HG02870 (cell line): Measurements from ENCODE around the gene USP40.

Experiments used
- ATAC-seq: cut with Tn5 transposase; IDR thresholded peaks from one replicate; pipeline ENCODE4 v1.9.1; 2021; ENCODE audit warnings: mild to moderate bottlenecking, moderate library complexity; ENCODE audit not compliant: unreplicated experiment

Gene USP40

GRCh38 chr2:233462826-233463470, 103.6 kb downstream of the USP40 start:
- ATAC-seq = no peak

GRCh38 chr2:233462202-233462785, 104.3 kb downstream of the USP40 start:
- no peak for ATAC-seq

DNA sequence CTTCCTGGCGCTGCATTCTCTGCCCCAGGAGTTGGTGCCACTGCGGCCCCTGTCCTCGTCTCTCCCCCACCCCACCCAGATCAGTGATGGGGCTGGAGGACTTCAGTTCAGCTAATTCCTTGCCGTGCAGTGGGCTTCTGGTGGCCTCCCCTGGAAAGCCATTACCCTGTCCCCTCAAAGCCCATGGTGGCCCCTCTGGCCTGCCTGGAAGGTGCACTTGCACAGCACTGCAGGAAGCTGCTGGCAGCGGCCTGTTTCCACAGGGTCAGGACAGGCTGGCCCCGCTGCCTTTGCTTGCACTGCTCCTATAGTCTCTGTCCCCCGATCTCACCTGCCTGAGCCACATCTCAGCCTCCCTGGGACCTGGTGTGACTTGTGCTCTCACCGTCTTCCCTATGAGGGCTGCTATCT, 105.1 kb downstream of the USP40 start:
- no peak for ATAC-seq

DNA sequence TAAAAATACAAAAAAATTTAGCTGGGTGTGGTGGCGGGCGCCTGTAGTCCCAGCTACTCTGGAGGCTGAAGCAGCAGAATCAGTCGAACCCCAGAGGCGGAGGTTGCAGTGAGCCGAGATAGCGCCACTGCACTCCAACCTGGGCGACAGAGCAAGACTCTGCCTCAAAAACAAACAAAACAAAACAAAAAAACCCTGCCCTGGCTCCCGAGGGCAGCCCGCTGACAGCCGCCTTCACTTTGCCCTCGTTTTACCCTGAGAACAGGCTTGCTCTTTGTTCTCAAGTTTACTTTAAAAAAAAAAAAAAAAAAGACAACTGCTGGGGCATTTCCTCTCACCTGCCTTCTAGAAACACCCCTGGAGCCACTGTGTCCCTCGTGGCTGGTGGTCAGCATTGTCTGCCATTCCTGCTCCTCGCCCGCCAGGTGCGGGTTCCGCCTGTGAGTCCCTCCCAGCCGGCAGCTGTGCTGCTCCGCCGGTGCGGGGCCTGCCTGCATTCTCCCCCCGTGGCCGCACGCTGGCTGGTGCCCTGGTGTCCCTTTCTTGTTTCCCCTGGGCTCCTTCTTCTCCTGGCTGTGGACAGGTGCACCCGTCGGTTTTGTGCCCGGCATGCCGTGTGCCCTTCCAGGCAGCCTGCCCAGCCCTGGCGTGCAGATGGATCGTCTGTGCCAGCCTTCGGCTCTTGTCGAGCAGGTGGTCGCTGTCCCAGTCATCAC, 105.7 kb downstream of the USP40 start:
- no peak for ATAC-seq

- no peak for ATAC-seq
Measured at GRCh38 chr2:233459426-233459825, 107.2 kb downstream of the USP40 start.

DNA sequence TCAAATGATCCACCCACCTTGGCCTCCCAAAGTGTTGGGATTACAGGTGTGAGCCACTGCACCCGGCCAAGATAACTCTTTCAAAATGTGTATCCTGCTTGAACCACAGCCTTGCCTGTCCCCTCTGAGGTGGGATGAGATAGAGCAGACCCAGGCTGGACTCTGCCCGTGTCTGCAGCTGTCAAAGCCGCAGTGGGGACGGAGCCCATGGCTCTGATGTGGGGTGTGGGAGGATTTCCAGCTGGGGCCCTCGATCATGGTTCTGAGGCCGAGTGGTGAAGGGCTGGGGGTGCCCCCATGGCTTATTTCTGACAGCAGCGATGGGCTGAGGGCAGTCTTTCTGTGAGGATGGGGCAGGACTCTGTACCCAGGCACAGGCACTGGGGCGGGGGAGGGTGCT, 107.8 kb downstream of the USP40 start:
- no peak for ATAC-seq

- ATAC-seq = no peak
Measured at GRCh38 chr2:233458031-233458610, 108.5 kb downstream of the USP40 start.

DNA sequence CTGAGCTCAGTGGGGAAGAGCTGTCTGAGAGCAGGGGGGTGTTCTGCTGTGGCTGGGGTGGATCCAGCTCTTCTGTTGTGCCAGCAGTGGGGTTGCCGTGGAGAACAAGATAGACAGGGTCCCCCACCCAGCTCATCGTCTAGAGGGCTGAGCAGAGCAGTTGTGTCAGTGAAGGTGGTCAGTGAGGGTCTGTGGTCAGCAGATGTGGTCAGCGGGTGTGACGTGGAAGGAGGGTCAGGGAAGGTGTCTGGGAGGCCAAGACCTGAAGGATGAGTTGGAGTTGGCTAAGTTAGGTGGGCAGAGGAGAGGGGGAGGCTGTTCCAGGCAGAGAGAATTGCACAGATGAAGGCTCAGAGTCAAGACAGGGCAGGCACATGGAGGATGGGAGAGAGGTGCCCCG, 109.2 kb downstream of the USP40 start:
- no peak for ATAC-seq

DNA sequence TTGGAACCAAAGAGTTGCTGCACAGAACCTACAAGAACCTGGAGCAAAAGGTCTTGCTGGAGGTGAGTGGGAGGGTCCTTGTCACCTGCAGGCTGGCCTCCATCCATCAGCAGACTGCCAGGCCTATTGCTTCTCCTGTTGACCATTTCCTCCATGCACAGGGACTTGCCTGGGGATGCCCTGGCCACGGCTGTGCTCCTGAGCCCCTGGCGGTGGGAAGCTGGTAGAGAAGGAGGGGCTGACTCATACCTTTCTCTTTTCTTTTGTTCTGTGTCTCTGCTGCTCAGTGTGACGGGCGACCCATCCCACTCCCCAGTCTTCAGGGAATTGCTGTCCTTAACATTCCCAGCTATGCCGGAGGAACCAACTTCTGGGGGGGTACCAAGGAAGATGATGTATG, 109.6 kb downstream of the USP40 start:
- no peak for ATAC-seq

DNA sequence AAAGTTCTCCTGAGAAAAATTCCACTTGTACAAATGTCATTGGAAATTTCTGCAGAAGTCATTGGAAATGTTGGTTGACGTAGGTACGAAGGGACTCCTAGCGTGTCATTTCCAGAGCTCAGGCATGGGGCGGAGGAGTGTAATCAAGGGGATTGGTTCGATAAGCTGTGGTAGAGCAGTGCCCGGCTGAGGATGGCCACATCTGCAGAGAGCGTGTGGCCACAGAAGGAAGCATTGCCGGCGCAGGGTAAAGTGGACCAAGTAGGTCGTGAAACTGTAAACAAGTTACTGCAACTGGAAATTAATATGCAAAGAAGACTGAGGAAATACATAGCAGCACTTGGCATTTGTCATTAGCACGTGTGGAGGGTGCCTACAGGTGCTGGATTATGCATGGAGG, 110.5 kb downstream of the USP40 start:
- no peak for ATAC-seq

- ATAC-seq = no peak
Measured at GRCh38 chr2:233455491-233455890, 111.1 kb downstream of the USP40 start.

DNA sequence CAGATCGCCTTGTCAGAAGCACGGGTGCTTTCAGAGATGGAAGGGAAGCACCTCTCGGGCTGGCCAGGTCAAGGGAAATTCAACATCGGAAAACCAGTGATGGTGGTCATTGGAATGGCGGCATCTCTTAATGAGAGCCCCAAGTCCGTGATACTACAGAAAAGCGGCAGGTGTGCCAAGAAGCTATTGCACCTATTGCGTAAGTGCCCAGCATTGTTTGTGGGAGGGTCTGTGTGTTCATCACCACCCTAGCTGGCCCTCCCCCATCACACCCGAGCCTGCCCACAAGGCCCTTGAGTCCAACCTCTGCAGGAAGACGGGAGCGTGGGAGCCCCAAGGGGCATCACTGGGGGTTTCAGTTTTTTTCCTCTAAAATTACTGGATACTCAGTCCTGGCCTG, 111.6 kb downstream of the USP40 start:
- ATAC-seq = no peak

DNA sequence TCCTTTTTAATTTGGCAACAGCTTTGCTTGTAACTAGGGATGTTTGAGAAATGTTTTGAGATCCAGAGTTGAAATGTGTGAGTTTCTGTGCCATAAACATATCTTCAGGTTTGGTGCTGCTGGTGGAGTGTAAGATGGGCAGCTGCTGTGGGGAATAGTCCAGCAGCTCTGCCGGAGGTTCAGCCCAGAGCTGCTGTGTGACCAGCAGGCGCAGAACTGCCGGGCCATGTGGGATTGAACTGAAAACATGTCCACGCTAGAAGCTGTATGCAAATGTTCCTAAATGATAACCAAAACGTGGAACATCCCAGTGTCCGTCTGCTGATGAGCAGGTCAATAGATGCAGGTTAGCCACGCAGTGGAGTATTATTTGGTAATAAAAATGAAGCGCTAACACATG, 112.7 kb downstream of the USP40 start:
- no peak for ATAC-seq

GRCh38 chr2:233453111-233453915, 113.3 kb downstream of the USP40 start:
- ATAC-seq = no peak

DNA sequence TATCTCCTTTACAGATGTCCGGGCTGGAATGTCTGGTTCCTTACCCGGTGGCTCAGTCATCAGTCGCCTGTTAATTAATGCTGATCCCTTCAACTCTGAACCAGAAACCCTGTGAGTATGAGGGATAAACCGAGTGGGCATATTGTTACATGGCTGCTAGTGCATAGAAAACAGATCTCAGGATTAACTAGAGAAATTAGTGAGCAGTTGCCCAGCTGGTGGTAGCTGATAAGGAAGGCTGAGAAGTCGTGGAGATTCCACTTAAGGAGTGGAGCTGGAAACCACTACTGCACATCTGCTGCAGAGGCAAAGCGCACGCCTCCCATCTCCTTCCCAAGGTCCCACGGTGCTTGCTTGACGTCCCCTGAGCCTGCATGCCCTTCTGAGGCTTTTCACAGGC, 114.6 kb downstream of the USP40 start:
- ATAC-seq = no peak

GRCh38 chr2:233450864-233451575, 115.6 kb downstream of the USP40 start:
- no peak for ATAC-seq

GRCh38 chr2:233449921-233450863, 116.4 kb downstream of the USP40 start:
- ATAC-seq = no peak

DNA sequence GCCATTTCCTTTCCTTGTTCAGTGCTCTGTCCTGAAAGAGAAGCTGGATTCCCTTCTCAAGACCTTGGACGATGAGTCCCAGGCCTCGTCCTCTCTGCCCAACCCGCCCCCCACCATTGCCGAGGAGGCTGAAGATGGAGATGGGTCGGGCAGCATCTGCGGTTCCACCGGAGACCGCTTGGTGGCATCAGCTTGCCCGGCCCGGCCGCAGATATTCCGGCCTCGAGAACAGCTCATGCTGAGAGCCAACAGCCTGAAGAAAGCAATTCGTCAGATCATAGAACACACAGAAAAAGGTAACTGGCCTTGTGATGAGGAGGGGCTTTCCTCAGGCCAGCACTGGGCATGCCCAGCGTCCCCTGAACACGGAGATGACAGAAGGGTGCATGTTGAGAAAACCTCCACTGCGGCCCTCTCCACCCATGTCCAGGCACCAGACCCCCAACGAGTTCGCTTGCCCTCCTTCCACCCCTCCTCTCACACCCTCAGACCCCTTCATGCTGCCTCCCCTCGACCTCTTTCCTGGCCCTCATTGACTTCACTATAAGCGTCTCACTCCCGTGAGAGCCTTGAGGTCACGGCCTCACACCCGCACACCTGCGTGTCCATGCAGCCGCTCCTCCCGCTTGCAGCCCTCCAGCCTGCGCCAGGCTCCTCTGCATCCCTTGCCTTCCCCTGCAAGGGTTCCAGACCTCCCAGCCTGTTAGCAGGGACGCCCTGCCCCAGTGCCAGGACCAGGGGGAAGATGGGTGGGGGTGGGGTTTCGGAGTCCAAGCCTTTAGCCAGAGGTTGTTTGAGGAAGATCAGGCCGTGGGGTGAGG, 117.3 kb downstream of the USP40 start:
- ATAC-seq = no peak

DNA sequence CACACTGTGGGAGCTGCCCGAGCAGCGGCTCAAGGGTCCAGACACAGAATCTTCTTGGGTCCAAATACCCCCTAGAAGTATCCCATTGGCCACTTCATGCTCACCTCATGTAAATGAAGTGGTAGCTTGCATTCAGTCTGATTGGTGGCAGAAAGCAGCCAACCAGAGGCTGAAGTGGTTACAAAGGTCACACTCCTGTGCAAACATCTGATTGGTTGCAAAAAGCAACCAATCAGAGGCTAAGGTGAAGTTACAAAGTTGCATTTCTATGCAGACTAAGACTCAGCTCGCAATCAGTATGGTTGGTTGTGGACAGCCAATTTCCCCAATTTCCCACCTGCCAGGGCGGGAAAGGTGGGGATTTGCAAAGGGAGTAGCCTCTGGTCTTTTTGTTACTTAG, 118.0 kb downstream of the USP40 start:
- no peak for ATAC-seq
